ENCODE measurements around the gene ZDHHC14.

DNA sequence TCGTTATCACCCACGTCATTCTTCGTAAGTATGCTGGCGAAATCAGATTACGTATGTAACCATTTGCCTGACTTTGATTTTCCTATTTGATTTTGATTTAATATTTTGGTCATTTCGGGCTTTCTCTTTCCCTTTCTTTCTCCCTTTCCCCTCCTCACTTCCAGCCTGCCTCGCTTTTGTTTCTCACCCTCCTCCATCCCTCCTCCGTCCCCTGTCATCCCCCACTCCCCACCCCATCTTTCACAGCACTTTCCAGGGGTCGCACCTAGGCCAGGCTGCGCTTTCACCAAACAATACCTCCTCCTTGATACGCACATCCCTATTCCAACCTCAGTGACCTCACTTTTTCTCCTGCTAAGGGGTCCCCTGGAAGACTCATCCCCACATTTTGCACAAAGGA lies 247.5 kb downstream of the ZDHHC14 start:
- TF ChIP-seq CTCF (IDR thresholded peaks at IDR 0.05) (no peak), ZC3H11A (IDR thresholded peaks at IDR 0.05) (no peak), ZFP36 (IDR thresholded peaks at IDR 0.05; ENCODE audit: borderline replicate concordance, partially characterized antibody) (no peak), RAD21 (conservative IDR thresholded peaks at IDR 0.05 in 1 of 2, IDR thresholded peaks at IDR 0.05 in 1 of 2) (no peak), TP53 (CRISPR knock-in tag; IDR thresholded peaks at IDR 0.05) (no peak), HEYL (CRISPR knock-in tag; IDR thresholded peaks at IDR 0.05) (no peak), CHD2 (IDR thresholded peaks at IDR 0.05; ENCODE audit: low read length, partially characterized antibody) (no peak), MAX (IDR thresholded peaks at IDR 0.05) (no peak), JUN (IDR thresholded peaks at IDR 0.05) (no peak), CHD4 (IDR thresholded peaks at IDR 0.05; ENCODE audit: borderline replicate concordance) (no peak), POLR2A (IDR thresholded peaks at IDR 0.05; ENCODE audit: low read length) (no peak)
- TF ChIP-seq, protein P1, sequence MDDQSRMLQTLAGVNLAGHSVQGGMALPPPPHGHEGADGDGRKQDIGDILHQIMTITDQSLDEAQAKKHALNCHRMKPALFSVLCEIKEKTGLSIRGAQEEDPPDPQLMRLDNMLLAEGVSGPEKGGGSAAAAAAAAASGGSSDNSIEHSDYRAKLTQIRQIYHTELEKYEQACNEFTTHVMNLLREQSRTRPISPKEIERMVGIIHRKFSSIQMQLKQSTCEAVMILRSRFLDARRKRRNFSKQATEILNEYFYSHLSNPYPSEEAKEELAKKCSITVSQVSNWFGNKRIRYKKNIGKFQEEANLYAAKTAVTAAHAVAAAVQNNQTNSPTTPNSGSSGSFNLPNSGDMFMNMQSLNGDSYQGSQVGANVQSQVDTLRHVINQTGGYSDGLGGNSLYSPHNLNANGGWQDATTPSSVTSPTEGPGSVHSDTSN (IDR thresholded peaks at IDR 0.05) = no peak
- TF ChIP-seq, protein P2, sequence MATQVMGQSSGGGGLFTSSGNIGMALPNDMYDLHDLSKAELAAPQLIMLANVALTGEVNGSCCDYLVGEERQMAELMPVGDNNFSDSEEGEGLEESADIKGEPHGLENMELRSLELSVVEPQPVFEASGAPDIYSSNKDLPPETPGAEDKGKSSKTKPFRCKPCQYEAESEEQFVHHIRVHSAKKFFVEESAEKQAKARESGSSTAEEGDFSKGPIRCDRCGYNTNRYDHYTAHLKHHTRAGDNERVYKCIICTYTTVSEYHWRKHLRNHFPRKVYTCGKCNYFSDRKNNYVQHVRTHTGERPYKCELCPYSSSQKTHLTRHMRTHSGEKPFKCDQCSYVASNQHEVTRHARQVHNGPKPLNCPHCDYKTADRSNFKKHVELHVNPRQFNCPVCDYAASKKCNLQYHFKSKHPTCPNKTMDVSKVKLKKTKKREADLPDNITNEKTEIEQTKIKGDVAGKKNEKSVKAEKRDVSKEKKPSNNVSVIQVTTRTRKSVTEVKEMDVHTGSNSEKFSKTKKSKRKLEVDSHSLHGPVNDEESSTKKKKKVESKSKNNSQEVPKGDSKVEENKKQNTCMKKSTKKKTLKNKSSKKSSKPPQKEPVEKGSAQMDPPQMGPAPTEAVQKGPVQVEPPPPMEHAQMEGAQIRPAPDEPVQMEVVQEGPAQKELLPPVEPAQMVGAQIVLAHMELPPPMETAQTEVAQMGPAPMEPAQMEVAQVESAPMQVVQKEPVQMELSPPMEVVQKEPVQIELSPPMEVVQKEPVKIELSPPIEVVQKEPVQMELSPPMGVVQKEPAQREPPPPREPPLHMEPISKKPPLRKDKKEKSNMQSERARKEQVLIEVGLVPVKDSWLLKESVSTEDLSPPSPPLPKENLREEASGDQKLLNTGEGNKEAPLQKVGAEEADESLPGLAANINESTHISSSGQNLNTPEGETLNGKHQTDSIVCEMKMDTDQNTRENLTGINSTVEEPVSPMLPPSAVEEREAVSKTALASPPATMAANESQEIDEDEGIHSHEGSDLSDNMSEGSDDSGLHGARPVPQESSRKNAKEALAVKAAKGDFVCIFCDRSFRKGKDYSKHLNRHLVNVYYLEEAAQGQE (IDR thresholded peaks at IDR 0.05) = no peak

All from A549 (cell line).